ENCODE measurements around the gene TRO.

- TF ChIP-seq POLR2AphosphoS5 (IDR thresholded peaks at IDR 0.05; ENCODE audit: low read depth, low read length) (no peak), POU2F2 (IDR thresholded peaks at IDR 0.05; ENCODE audit: low read depth, low read length) (no peak), POLR2A (IDR thresholded peaks at IDR 0.05; ENCODE audit: low read depth, low read length) (no peak), TAF1 (IDR thresholded peaks at IDR 0.05; ENCODE audit: low read depth, low read length) (no peak), SPI1 (IDR thresholded peaks at IDR 0.05; ENCODE audit: low read depth, low read length) (no peak), PAX5 (IDR thresholded peaks at IDR 0.05; ENCODE audit: insufficient read depth, low read length, severe bottlenecking) (no peak)
Observed at GRCh38 chrX:54944816-54945215, 24.2 kb downstream of the TRO start.
